ENCODE measurements around the gene CHST10.

The CHST10 gene

DNA sequence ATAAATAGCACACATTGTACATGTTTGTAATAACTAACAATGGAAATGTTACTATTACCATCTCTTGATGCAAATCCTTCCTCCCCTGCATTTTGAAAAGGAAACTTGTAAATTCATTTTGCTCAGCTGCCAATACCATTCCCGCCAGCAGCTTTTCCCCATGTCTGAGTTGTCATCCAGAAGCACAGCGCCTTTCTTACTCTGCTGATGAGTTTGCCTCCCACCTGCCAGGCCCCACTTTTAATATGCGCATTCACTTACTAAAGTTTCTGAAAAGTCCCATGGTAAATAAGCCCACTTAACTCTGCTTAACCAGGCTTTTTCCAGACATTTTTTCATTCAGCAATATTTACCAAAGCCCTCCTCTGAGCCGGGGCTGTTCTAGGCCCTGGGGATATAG lies 3.9 kb downstream of the CHST10 start:
- DNase-seq = no peak

DNA sequence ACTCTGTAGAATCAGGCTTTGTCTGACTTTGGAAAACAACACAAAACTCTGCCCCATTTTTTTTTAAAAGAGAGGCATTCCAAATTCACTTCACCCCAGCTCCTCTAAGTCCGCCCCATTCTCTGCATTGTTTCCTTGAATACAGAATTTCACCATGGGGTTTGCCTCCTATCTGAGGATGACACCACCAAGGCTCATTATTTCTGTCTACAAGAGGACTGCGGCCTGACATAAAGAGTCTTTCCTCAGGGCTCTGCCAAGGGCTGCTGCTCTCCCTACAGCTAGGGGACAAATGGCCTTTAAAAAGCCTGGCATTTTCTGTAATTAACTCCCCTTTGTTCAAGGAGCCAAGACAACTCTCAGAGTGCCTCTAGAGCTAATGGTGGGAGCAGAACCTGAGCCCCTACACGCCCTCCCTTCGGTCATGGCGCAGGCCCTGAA lies 4.6 kb downstream of the CHST10 start:
- DNase-seq = no peak

GRCh38 chr2:100412466-100412865 lies 5.0 kb downstream of the CHST10 start:
- DNase-seq = no peak

DNA sequence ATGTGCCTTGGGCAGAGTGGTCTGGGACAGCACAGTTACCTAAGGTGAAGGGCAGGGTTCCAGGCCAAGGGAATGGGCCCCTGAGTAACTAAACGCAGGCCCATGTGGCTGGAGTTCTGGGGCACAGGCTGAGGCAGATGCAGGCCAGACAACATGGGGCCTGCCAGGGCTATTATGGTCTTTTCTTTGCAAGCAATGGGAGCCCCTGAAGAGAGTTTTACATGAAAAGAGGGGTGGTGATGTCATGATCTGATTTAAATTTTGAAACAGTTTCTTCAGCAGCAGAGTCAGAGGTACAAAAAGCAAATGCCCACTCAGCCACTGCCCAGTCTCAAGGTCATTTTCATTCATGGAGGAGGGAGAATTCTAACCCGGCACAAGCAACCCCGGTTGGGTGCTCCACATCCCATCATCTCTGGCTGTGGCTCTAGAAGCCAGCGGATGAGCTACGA lies 5.6 kb downstream of the CHST10 start:
- no peak for DNase-seq

DNA sequence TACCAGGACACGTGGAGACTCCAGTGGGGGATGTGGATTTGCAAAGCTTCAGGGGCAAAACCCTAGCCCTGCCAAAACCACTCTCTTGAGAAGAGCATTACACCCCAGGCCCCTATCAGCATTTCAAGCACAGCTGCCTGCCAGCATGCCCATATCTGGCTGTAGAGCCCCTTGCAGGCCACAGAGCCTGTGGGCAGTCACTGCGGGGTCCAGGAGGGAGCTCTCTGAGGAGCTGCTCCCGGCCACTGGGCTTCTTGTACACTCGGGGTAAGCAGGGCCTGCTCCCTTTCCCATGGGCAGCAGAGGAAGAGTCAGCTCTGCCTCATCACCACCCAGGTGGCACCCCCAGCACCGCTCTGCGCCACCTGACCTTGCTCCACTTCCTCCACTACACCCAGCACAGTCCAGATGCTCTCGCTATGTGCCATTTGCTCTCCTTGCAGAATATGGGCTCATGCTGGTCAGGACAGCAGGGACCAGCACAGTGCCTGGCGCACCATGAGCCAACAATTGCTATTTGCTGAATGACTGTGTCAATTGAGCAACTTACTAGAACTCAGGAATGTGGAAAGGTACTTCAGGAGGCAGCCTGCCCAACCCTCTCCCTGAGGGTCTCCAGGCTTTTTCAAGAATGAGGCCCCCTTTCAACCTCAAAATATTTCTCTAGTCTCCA lies 7.4 kb downstream of the CHST10 start:
- no peak for DNase-seq

- no peak for DNase-seq
These were observed 8.0 kb downstream of the CHST10 start for GRCh38 chr2:100409461-100409860.

DNA sequence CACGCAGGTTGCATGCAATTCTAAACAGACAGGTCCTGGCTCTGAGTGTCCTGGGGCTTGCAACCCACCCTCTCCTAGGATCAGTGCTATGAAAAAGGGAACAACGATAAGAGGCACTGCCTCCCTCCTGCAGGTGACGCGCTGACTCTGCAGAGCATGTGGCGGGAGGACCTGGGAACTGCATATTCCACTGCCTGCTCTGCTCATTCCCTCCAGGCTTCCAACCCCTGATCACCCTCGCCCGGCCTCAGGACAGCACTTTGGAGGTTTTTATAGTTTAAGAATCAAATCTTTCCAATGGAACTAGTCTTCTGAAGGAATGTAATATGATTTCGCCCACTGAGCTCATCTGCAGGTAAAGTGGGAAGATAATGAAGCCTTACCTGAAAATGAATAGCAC lies 8.5 kb downstream of the CHST10 start:
- DNase-seq = no peak

GRCh38 chr2:100408104-100408503 lies 9.4 kb downstream of the CHST10 start:
- no peak for DNase-seq

DNA sequence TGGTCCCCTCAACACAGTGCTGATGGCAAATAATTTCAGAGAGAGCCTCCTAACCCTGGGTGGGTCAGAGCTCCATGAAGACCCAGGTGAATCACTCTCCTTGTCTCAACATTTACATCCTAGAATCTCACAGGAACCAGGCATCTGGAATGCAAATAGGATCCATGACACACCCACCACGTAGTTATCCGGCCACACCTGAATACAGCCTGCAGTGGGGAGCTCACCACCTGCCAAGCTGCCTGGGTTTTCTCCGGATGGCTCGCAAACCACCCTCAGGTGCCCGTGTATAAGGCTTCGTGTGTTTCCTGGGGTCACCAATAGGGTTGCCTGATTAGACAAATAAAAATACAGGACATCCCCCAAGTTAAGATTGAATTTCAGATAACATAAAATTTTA lies 9.9 kb downstream of the CHST10 start:
- DNase-seq = no peak

- DNase-seq = no peak
These were observed 10.4 kb downstream of the CHST10 start for GRCh38 chr2:100407073-100407472.

DNA sequence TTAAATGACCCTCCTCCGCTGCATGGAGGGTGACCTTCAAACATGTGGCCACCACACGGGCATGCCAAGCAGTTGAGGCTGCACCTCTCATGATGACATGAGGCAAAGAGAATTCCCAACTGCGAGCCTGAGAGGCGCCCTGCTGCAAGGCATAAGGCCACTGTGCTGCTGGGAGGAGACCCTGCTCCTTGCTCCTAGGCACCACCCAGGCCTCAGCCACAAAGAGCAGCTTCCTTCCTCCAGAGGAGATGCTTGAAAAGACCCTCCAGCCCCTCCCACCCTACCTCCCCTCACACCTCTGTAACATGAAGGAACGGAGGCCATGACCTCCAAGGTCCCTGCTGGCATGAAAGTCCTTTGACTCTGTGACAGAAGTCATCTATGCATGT lies 11.4 kb downstream of the CHST10 start:
- DNase-seq = no peak

DNA sequence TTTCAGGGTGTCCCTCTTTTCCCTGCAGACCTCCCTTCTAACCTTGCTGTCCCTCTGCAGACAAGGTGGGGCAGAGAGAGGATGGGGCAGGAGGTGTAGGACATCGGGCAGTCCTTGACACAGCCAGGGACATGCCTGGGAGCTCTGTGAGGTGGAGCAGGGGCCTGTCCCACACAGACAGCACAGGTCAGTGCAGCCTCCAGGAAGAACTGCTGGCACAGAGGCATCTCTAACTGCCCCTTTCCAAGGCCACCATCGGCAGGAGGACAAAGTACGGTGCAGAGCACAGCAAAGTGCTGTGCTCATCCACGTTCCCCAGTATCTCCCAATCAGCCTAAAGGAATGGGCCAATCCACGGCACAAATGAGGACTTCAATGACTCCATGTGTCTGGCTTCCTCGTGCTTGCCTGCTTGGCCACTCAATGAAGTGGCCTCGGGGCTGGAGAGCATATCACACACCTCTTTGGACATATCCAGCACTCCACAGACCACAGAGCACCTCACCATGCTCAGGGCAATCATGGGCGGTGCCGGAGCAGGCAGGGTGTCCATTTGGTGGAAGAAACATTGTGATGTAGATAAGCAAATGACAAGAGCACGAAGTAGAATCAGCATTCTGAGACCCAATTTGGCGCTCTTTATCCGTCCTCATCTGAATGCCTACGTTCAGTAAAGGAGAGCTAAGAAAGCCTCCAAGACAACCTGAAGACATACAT lies 11.9 kb downstream of the CHST10 start:
- no peak for DNase-seq

- no peak for DNase-seq
These were observed 13.1 kb downstream of the CHST10 start for GRCh38 chr2:100404411-100404810.

DNA sequence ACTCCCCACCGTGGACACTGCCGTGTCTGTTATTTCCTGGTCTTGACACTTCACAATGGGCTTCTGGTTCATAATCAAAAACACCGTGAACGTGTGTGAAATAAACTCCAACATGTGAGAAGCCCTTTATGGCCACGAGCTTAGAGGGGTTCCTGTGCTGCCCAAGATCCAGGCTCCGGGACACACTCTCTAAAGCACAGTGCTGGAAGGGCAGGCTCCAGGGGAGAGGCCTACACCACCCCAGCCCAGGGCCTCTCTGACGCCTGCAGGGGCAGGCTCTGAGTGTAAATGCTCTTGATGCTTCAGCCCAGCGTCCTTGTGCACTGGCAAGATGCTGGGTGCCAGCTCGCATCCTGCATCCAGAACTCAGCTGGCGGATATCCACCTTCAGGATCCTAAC lies 13.7 kb downstream of the CHST10 start:
- DNase-seq = no peak

GRCh38 chr2:100401268-100401667 lies 16.2 kb downstream of the CHST10 start:
- DNase-seq = no peak

DNA sequence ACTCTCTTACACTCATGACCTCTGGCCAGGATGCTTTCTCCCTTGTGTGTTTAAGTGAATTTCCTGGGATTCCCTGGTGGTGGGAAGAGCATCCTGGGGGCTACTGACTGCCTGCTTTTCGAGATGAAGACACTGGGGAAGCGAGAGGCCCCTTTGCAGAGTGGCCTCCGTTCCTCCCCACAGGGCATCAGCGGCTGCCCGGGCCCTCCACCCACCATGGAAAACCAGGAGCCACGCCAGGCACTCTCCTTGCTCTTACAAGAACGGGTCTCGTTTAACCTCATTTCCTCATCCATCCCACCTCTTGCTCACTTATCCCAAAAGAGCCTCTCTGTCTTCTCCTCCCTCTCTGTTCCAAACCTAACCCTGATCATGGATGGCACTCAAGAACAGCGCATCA lies 17.8 kb downstream of the CHST10 start:
- no peak for DNase-seq

DNA sequence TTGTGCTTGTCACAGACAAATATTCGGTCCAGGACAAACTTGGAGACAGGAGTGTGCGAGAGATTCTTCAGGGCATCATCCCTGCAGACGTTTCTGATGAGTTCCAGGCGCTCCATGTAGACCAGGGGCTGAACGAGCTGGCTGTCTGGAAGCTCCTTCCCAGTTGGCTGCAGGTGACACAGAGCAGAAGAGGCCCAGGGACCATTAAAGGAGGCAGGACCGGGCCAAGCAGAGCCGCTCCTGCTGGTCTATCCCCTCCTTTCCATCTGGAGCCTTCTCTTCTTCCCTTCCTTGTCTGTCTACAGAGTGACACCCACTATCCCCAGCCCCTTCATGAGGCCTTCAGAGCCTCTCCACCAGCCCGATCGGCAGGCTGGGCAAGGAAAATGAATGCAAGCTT lies 19.5 kb downstream of the CHST10 start:
- DNase-seq = no peak

GRCh38 chr2:100397118-100397860 lies 20.2 kb downstream of the CHST10 start:
- no peak for DNase-seq

DNA sequence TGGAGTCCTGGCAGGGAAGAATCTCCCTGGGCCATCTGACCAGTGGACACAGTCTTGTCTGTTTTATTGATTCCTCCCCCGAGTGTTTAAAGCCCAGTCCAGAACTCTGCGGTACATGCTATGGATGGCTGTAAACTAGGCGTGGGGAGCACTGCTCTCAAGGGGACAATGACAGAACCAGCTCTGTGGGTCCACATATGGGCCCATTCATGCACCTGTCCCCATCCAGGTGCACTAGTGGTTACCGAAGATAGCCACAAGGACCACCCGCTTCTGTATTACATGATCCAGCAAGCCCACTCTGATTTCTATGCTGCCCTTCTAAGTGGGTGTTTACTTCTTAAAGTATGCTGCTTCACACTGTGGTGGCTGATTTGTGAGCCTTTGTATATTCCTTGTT lies 21.0 kb downstream of the CHST10 start:
- no peak for DNase-seq

GRCh38 chr2:100395532-100396350 lies 21.7 kb downstream of the CHST10 start:
- no peak for DNase-seq

GRCh38 chr2:100394111-100394641 lies 23.3 kb downstream of the CHST10 start:
- no peak for DNase-seq

GRCh38 chr2:100393362-100393761 lies 24.1 kb downstream of the CHST10 start:
- DNase-seq = no peak

GRCh38 chr2:100392715-100393114 lies 24.8 kb downstream of the CHST10 start:
- DNase-seq = no peak
